ENCODE measurements around the gene INHBE. TPM values are rescaled to one million over a fixed set of nuclear protein-coding genes. Genes with fewer than 3 reads are reported as not detected.

INHBE gene
- total RNA-seq, 1 donor from 2014 or later = 0.27 TPM

DNA sequence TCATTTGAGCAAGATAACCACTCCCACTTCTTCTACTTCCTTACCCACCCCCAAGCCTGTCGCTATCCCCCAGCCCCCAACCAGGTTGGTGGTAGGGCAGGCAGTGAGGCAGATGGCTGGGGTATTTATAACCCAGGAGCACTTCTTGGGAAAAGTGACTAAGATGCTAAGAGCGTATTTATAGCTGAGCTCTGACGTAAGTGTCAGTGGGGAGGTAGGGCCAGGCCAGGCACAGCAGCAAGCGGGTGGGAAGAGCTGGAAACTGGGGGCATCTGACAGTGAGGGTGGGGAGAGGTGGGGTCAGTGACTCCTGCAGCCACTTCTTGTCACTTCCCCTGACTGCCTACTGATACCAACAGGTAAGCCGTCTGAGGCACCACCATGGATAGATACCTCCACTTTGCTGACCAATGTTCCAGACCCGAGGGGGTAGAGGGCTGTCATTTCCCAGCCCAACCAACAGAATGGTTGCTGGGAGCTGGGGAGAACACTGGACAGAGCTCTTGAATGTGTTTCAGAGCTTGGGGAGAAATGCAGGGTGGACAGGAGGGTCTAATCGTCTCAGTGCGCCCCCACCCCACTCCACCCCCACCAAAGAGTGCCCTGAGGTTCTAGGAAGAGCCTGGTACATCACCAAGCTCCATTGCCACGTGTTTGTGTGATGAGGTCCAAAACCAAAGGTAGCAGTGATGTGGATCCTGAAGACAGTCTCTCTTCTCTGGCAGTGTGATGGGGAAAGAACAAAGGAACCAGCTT lies 2.7 kb upstream of the INHBE start:
- H3K4me1 Mint-ChIP-seq (ENCODE audit: unreplicated experiment) = peaks cover 10% of the 10 kb centered on the region
- no peak for DNase-seq (ENCODE audit: extremely low spot score, unreplicated experiment)
- H3K9me3 Mint-ChIP-seq = peaks cover 4% of the 10 kb centered on the region
- H3K4me3 Mint-ChIP-seq = no peak overlapping the region
- no peaks in the 10 kb centered on the region for H3K36me3 Mint-ChIP-seq
- peaks cover 3% of the 10 kb centered on the region for H3K27me3 Mint-ChIP-seq
- TF ChIP-seq, protein P1, sequence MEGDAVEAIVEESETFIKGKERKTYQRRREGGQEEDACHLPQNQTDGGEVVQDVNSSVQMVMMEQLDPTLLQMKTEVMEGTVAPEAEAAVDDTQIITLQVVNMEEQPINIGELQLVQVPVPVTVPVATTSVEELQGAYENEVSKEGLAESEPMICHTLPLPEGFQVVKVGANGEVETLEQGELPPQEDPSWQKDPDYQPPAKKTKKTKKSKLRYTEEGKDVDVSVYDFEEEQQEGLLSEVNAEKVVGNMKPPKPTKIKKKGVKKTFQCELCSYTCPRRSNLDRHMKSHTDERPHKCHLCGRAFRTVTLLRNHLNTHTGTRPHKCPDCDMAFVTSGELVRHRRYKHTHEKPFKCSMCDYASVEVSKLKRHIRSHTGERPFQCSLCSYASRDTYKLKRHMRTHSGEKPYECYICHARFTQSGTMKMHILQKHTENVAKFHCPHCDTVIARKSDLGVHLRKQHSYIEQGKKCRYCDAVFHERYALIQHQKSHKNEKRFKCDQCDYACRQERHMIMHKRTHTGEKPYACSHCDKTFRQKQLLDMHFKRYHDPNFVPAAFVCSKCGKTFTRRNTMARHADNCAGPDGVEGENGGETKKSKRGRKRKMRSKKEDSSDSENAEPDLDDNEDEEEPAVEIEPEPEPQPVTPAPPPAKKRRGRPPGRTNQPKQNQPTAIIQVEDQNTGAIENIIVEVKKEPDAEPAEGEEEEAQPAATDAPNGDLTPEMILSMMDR (conservative IDR thresholded peaks at IDR 0.05) = no peak
- H3K27ac Mint-ChIP-seq = no peak overlapping the region

DNA sequence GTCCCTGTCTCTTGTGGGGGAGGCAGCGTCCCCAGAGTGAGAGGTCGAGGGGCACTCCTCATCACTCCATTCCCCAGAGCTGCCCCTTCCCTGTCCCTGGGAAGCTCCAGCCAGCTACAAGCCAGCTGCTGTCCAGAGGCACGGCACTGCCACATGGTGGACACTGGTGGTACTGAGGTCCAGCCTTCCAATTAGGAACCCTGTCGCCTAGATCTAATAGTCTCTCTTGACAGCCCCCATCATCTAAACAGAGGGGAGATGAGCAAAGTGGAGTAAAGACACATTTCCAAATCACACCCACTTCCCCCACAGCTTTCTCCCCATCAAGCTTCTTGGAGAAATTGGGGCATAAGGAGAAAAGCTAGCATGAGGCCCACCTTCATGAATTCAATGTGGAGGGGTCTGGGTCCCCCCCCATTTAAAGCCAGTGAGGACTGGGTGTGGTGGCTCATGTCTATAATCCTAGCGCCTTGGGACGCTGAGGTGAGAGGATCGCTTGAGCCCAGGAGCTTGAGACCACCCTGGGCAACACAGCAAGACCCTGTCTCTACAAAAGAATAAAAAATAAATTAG lies 2.1 kb upstream of the INHBE start:
- Mint-ChIP-seq H3K36me3 (no peaks in the 10 kb centered on the region), H3K9me3 (peaks cover 4% of the 10 kb centered on the region), H3K27me3 (peaks cover 3% of the 10 kb centered on the region), H3K4me1 (ENCODE audit: unreplicated experiment) (peaks cover 10% of the 10 kb centered on the region), H3K4me3 (no peak overlapping the region), H3K27ac (no peak overlapping the region)
- DNase-seq (ENCODE audit: extremely low spot score, unreplicated experiment) = no peak
- TF ChIP-seq, protein P1 (conservative IDR thresholded peaks at IDR 0.05) = peak; percentile 90

GRCh38 chr12:57454213-57454565 lies 918 bp upstream of the INHBE start:
- no peak for DNase-seq (ENCODE audit: extremely low spot score, unreplicated experiment)
- Mint-ChIP-seq H3K4me1 (ENCODE audit: unreplicated experiment) (peaks cover 15% of the 10 kb centered on the region), H3K27me3 (peaks cover 7% of the 10 kb centered on the region), H3K27ac (no peak overlapping the region), H3K36me3 (no peaks in the 10 kb centered on the region), H3K4me3 (no peak overlapping the region), H3K9me3 (peaks cover 4% of the 10 kb centered on the region)
- TF ChIP-seq, protein P1 (conservative IDR thresholded peaks at IDR 0.05) = no peak

DNA sequence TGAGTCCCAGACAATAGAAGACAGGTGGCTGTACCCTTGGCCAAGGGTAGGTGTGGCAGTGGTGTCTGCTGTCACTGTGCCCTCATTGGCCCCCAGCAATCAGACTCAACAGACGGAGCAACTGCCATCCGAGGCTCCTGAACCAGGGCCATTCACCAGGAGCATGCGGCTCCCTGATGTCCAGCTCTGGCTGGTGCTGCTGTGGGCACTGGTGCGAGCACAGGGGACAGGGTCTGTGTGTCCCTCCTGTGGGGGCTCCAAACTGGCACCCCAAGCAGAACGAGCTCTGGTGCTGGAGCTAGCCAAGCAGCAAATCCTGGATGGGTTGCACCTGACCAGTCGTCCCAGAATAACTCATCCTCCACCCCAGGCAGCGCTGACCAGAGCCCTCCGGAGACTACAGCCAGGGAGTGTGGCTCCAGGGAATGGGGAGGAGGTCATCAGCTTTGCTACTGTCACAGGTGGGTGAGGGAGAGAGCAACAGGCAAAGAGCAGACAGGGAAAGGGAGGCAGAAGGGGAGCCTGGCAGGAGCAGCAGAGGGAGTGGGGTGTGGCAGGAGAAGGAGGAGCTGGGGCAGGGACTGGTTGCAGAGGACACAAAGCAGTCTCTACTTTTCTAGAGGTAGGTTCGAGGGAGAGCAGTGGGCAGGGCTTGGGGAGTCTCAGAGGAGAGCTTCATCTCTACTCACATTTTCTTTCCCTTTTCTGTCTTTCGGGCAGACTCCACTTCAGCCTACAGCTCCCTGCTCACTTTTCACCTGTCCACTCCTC lies 452 bp downstream of the INHBE start:
- H3K4me1 Mint-ChIP-seq (ENCODE audit: unreplicated experiment) = peaks cover 19% of the 10 kb centered on the region
- H3K27ac Mint-ChIP-seq = no peak overlapping the region

DNA sequence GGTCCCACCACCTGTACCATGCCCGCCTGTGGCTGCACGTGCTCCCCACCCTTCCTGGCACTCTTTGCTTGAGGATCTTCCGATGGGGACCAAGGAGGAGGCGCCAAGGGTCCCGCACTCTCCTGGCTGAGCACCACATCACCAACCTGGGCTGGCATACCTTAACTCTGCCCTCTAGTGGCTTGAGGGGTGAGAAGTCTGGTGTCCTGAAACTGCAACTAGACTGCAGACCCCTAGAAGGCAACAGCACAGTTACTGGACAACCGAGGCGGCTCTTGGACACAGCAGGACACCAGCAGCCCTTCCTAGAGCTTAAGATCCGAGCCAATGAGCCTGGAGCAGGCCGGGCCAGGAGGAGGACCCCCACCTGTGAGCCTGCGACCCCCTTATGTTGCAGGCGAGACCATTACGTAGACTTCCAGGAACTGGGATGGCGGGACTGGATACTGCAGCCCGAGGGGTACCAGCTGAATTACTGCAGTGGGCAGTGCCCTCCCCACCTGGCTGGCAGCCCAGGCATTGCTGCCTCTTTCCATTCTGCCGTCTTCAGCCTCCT lies 1.1 kb downstream of the INHBE start:
- H3K4me1 Mint-ChIP-seq (ENCODE audit: unreplicated experiment) = peaks cover 19% of the 10 kb centered on the region
- no peak for DNase-seq (ENCODE audit: extremely low spot score, unreplicated experiment)

More for the DNA sequence above, 452 bp downstream of the INHBE start:
- H3K27me3 Mint-ChIP-seq = peaks cover 13% of the 10 kb centered on the region
- peak overlapping the region; percentile 72 for H3K4me3 Mint-ChIP-seq
- DNase-seq (ENCODE audit: extremely low spot score, unreplicated experiment) = no peak
- TF ChIP-seq, protein P1 (conservative IDR thresholded peaks at IDR 0.05) = no peak
- H3K36me3 Mint-ChIP-seq = no peaks in the 10 kb centered on the region
- H3K9me3 Mint-ChIP-seq = peaks cover 2% of the 10 kb centered on the region

More for the DNA sequence above, 1.1 kb downstream of the INHBE start:
- H3K36me3 Mint-ChIP-seq = no peaks in the 10 kb centered on the region
- H3K27ac Mint-ChIP-seq = no peak overlapping the region
- H3K9me3 Mint-ChIP-seq = no peaks in the 10 kb centered on the region
- H3K4me3 Mint-ChIP-seq = peak overlapping the region; percentile 72
- TF ChIP-seq, protein P1 (conservative IDR thresholded peaks at IDR 0.05) = peak; percentile 73
- peaks cover 13% of the 10 kb centered on the region for H3K27me3 Mint-ChIP-seq

All from type B pancreatic cell (in vitro differentiated cells).